ENCODE measurements around the gene TNPO3.
A peak's percentile ranks its signal among the peaks of the same experiment; 100 is the strongest.

DNA sequence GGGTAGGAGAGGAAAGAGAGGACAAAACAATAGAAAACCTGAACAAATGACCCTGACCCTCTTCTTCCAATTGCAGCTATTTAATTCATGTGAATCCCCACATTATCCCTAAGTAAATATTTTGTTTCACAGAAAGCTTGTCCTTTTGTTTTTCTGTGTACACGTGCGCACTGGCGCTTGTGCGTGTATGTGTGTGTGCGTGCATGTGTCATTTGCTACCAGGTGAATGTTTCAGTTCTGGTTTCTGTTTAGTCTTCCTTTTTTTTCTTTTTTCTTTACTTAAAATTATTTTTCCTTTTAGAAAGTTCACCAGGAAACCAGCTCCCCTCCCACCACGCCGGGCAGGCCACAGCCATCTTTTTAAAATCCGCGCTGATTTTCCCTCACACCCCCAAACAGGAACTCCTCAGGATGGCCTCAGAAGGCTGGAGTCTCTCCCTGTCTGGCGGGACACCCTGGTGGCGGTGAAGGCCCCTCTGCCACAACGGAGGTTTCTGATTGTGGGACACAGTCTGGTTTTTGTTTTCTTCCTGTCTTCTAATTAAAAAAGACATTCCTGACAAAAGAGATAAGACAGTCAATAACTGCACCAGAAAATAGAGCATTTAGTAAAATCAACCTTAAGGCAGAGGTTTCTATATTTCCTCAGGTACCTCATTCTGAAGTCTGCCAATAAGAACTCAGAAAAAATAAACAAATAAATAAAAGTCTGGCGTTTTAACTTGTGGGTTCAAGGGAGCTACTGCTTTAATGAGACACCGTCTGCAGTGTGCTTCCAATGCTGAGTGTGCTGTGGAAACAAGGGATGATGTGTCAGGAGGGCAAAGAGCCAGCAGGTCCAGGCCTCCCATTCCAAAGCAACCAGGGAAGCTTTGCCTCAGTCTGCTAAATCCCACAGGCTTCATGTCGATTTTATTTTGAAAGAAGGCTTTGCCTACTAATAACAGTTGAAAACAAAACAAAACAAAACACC lies 99.8 kb downstream of the TNPO3 start:
- TF ChIP-seq, protein P1, sequence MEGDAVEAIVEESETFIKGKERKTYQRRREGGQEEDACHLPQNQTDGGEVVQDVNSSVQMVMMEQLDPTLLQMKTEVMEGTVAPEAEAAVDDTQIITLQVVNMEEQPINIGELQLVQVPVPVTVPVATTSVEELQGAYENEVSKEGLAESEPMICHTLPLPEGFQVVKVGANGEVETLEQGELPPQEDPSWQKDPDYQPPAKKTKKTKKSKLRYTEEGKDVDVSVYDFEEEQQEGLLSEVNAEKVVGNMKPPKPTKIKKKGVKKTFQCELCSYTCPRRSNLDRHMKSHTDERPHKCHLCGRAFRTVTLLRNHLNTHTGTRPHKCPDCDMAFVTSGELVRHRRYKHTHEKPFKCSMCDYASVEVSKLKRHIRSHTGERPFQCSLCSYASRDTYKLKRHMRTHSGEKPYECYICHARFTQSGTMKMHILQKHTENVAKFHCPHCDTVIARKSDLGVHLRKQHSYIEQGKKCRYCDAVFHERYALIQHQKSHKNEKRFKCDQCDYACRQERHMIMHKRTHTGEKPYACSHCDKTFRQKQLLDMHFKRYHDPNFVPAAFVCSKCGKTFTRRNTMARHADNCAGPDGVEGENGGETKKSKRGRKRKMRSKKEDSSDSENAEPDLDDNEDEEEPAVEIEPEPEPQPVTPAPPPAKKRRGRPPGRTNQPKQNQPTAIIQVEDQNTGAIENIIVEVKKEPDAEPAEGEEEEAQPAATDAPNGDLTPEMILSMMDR (IDR thresholded peaks at IDR 0.05), result no peak; the same call in 1 of the 2 replicates
- TF ChIP-seq, protein P2, sequence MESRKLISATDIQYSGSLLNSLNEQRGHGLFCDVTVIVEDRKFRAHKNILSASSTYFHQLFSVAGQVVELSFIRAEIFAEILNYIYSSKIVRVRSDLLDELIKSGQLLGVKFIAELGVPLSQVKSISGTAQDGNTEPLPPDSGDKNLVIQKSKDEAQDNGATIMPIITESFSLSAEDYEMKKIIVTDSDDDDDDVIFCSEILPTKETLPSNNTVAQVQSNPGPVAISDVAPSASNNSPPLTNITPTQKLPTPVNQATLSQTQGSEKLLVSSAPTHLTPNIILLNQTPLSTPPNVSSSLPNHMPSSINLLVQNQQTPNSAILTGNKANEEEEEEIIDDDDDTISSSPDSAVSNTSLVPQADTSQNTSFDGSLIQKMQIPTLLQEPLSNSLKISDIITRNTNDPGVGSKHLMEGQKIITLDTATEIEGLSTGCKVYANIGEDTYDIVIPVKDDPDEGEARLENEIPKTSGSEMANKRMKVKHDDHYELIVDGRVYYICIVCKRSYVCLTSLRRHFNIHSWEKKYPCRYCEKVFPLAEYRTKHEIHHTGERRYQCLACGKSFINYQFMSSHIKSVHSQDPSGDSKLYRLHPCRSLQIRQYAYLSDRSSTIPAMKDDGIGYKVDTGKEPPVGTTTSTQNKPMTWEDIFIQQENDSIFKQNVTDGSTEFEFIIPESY (IDR thresholded peaks at IDR 0.05; ENCODE audit: borderline replicate concordance, low read depth), result no peak
- 0 out of 2 replicates have a peak, but pooled peaks have one; percentile 16 for TF ChIP-seq POLR2AphosphoS5 (IDR thresholded peaks at IDR 0.05; ENCODE audit: low read depth, low read length)
- TF ChIP-seq, protein P3, sequence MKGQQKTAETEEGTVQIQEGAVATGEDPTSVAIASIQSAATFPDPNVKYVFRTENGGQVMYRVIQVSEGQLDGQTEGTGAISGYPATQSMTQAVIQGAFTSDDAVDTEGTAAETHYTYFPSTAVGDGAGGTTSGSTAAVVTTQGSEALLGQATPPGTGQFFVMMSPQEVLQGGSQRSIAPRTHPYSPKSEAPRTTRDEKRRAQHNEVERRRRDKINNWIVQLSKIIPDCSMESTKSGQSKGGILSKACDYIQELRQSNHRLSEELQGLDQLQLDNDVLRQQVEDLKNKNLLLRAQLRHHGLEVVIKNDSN (IDR thresholded peaks at IDR 0.05; ENCODE audit: borderline replicate concordance, low read depth), result no peak
- peak; percentile 7 for TF ChIP-seq RCOR1 (IDR thresholded peaks at IDR 0.05; ENCODE audit: low read length)
- no peak for TF ChIP-seq GABPA (IDR thresholded peaks at IDR 0.05; ENCODE audit: low read depth)
- TF ChIP-seq RXRA (IDR thresholded peaks at IDR 0.05; ENCODE audit: borderline replicate concordance, low read depth), result no peak
- TF ChIP-seq YY1 (IDR thresholded peaks at IDR 0.05; ENCODE audit: low read depth), result no peak
- TF ChIP-seq TAF1 (IDR thresholded peaks at IDR 0.05; ENCODE audit: borderline replicate concordance, low read depth, low read length), result no peak
- TF ChIP-seq FOXM1 (IDR thresholded peaks at IDR 0.05; ENCODE audit: low read depth), result no peak
- no peak for TF ChIP-seq FOSL2 (IDR thresholded peaks at IDR 0.05; ENCODE audit: borderline replicate concordance, low read depth)
- TF ChIP-seq TEAD4 (IDR thresholded peaks at IDR 0.05; ENCODE audit: borderline replicate concordance, insufficient read depth), result no peak
- TF ChIP-seq, protein P4, sequence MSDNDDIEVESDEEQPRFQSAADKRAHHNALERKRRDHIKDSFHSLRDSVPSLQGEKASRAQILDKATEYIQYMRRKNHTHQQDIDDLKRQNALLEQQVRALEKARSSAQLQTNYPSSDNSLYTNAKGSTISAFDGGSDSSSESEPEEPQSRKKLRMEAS (IDR thresholded peaks at IDR 0.05; ENCODE audit: low read depth), result peak; percentile 20; the same call in 1 of the 2 replicates
- no peak for TF ChIP-seq EZH2phosphoT487 (IDR thresholded peaks at IDR 0.05; ENCODE audit: borderline replicate concordance, low read depth)

Data from SK-N-SH (cell line).